ENCODE data around the gene ERC2.

DNA sequence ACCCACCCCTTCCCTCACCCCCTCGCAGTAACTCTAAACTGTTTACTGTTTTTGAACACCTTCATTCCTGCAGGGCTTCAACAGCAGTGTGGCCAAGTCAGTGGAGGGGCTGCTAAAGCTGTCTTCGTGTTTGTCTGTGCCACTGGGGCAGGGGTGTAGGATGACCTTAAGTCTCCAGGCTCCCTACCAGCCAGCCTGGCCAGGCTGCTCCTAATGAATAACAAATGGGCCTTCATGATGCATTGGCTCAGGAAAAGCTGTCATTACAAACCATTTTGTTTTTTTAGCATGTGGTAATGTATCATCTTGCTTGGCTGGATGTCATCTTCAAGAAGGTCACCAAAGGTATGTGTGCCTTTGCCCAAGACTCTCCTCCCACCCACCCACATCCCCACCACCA, 609.0 kb downstream of the ERC2 start:
- TF ChIP-seq ZFP3 (CRISPR knock-in tag; IDR thresholded peaks at IDR 0.05) (no peak), PATZ1 (CRISPR knock-in tag; IDR thresholded peaks at IDR 0.05; ENCODE audit: borderline replicate concordance) (no peak)

All from SK-N-SH treated with all-trans-retinoic acid at 6 μM for 48 hours (cell line).